ENCODE measurements around the gene GALNT11.

GALNT11 gene

DNA sequence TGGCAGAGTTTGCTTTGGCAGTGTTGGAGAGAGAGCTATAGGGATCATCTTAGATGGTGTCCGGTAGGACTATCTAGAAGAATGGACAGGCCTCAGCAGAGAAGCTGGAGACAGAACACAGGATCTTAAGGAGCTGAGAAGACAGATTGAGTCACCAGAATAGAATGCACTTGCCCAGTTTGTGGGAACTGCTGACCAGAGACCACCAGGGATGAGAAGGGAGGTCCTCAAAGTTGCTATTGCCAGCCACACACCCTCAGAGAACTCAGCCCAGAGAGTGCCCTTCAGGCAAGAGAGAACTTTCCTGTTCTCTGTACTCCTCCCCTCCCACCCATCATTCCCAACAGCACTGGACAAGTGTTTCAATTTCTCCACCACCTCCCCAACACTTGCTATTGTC, 25.3 kb upstream of the GALNT11 start:
- Histone ChIP-seq H2AFZ (ENCODE audit: low read length) (no peak overlapping the region), H3K4me2 (ENCODE audit: low read length) (no peak overlapping the region), H3K27me3 (ENCODE audit: insufficient read depth, low read length) (no peaks in the 10 kb centered on the region), H3K4me1 (ENCODE audit: insufficient read depth, low read length, severe bottlenecking) (no peaks in the 10 kb centered on the region), H4K20me1 (ENCODE audit: insufficient read depth, low read length) (no peaks in the 10 kb centered on the region), H3K9ac (ENCODE audit: low read length) (no peak overlapping the region), H3K9me3 (ENCODE audit: low read length) (no peaks in the 10 kb centered on the region), H3K27ac (ENCODE audit: low read depth, low read length, poor library complexity, severe bottlenecking) (no peak overlapping the region), H3K79me2 (ENCODE audit: insufficient read depth, low read length) (no peaks in the 10 kb centered on the region), H3K4me3 (ENCODE audit: low read depth, low read length, poor library complexity, severe bottlenecking) (no peak overlapping the region), H3K9me2 (ENCODE audit: low read depth, low read length) (no peaks in the 10 kb centered on the region), H3F3A (ENCODE audit: insufficient read depth, low read length) (no peaks in the 10 kb centered on the region), H3K36me3 (ENCODE audit: insufficient read depth, low read length) (no peaks in the 10 kb centered on the region)
- TF ChIP-seq, protein P1, sequence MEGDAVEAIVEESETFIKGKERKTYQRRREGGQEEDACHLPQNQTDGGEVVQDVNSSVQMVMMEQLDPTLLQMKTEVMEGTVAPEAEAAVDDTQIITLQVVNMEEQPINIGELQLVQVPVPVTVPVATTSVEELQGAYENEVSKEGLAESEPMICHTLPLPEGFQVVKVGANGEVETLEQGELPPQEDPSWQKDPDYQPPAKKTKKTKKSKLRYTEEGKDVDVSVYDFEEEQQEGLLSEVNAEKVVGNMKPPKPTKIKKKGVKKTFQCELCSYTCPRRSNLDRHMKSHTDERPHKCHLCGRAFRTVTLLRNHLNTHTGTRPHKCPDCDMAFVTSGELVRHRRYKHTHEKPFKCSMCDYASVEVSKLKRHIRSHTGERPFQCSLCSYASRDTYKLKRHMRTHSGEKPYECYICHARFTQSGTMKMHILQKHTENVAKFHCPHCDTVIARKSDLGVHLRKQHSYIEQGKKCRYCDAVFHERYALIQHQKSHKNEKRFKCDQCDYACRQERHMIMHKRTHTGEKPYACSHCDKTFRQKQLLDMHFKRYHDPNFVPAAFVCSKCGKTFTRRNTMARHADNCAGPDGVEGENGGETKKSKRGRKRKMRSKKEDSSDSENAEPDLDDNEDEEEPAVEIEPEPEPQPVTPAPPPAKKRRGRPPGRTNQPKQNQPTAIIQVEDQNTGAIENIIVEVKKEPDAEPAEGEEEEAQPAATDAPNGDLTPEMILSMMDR (IDR thresholded peaks at IDR 0.05; ENCODE audit: low read length), result no peak
- TF ChIP-seq EZH2 (IDR thresholded peaks at IDR 0.05; ENCODE audit: borderline replicate concordance, low read length), result no peak

DNA sequence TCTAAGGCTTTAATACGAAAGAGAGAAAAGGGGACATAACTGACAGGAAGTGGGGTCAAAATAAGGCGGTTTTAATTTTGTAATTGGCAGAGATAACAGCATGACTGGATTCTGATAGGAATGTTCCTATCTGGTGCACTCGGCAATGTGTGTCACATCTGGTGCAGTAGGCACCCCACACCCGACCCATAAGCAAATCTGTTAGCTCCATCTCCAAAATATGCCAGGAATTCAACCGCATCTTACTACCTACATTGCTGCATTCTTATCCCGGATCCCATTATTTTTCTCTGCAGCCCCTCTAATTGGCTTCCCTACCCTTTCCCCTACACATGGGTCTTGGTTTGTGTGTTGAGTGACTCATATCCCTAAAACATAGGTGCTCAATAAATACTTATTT, 19.1 kb upstream of the GALNT11 start:
- no peaks in the 10 kb centered on the region for H3K79me2 ChIP-seq (ENCODE audit: insufficient read depth, low read length)
- H3F3A ChIP-seq (ENCODE audit: insufficient read depth, low read length), result no peaks in the 10 kb centered on the region
- no peak overlapping the region for H3K27ac ChIP-seq (ENCODE audit: low read depth, low read length, poor library complexity, severe bottlenecking)
- no peaks in the 10 kb centered on the region for H3K9me2 ChIP-seq (ENCODE audit: low read depth, low read length)
- H3K4me3 ChIP-seq (ENCODE audit: low read depth, low read length, poor library complexity, severe bottlenecking), result no peak overlapping the region
- no peaks in the 10 kb centered on the region for H4K20me1 ChIP-seq (ENCODE audit: insufficient read depth, low read length)
- no peak overlapping the region for H3K4me2 ChIP-seq (ENCODE audit: low read length)
- H3K4me1 ChIP-seq (ENCODE audit: insufficient read depth, low read length, severe bottlenecking), result no peaks in the 10 kb centered on the region
- no peak overlapping the region for H2AFZ ChIP-seq (ENCODE audit: low read length)
- no peaks in the 10 kb centered on the region for H3K36me3 ChIP-seq (ENCODE audit: insufficient read depth, low read length)
- TF ChIP-seq, protein P1 (IDR thresholded peaks at IDR 0.05; ENCODE audit: low read length), result no peak
- no peak for TF ChIP-seq EZH2 (IDR thresholded peaks at IDR 0.05; ENCODE audit: borderline replicate concordance, low read length)
- no peaks in the 10 kb centered on the region for H3K9me3 ChIP-seq (ENCODE audit: low read length)
- H3K27me3 ChIP-seq (ENCODE audit: insufficient read depth, low read length), result no peaks in the 10 kb centered on the region
- no peak overlapping the region for H3K9ac ChIP-seq (ENCODE audit: low read length)

DNA sequence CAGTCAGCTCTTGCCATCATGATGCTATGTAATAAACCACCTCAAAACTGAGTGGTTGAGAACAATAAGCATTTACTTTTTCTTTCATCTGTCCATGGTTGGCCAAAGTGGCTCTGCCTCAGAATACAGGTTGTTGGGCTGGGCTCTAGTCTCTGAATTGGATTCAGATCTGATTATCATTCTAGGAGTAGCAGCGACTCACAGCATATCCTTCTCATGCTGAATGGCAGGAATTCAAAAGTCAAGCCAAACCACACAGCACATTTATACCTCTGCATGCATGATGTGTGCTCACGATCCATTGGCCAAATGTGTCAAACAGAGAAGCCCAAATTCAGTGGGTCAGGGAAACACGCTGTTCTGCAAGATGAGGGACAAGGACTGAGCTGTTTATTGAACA, 13.6 kb upstream of the GALNT11 start:
- H3K79me2 ChIP-seq (ENCODE audit: insufficient read depth, low read length), result no peaks in the 10 kb centered on the region
- H3K27ac ChIP-seq (ENCODE audit: low read depth, low read length, poor library complexity, severe bottlenecking), result no peak overlapping the region

More for the DNA sequence above, 13.6 kb upstream of the GALNT11 start:
- no peak overlapping the region for H3K9ac ChIP-seq (ENCODE audit: low read length)
- TF ChIP-seq, protein P1 (IDR thresholded peaks at IDR 0.05; ENCODE audit: low read length), result no peak
- TF ChIP-seq EZH2 (IDR thresholded peaks at IDR 0.05; ENCODE audit: borderline replicate concordance, low read length), result no peak
- no peak overlapping the region for H3K4me3 ChIP-seq (ENCODE audit: low read depth, low read length, poor library complexity, severe bottlenecking)
- H3K27me3 ChIP-seq (ENCODE audit: insufficient read depth, low read length), result no peaks in the 10 kb centered on the region; the same call in 1 of the 2 replicates
- no peaks in the 10 kb centered on the region for H3K9me2 ChIP-seq (ENCODE audit: low read depth, low read length)
- H2AFZ ChIP-seq (ENCODE audit: low read length), result no peak overlapping the region
- no peaks in the 10 kb centered on the region for H3K4me1 ChIP-seq (ENCODE audit: insufficient read depth, low read length, severe bottlenecking)
- no peaks in the 10 kb centered on the region for H3K36me3 ChIP-seq (ENCODE audit: insufficient read depth, low read length)
- H3F3A ChIP-seq (ENCODE audit: insufficient read depth, low read length), result no peaks in the 10 kb centered on the region
- no peaks in the 10 kb centered on the region for H4K20me1 ChIP-seq (ENCODE audit: insufficient read depth, low read length)
- H3K4me2 ChIP-seq (ENCODE audit: low read length), result no peak overlapping the region
- H3K9me3 ChIP-seq (ENCODE audit: low read length), result no peaks in the 10 kb centered on the region

Data from OCI-LY1 (cell line).